Measurements from ENCODE around the gene C7orf33.

GRCh38 chr7:148588670-148589131 lies 1.9 kb upstream of the C7orf33 start:
- TF ChIP-seq EZH2 (IDR thresholded peaks at IDR 0.05; ENCODE audit: insufficient read depth, poor library complexity, severe bottlenecking) (no peak), EZH2phosphoT487 (IDR thresholded peaks at IDR 0.05; ENCODE audit: insufficient read depth, low read depth) (no peak)

All from GM23248 (cell line).